Panc1 (cell line): ENCODE measurements around the gene KIAA0930. TPM values are rescaled to one million over a fixed set of nuclear protein-coding genes. Genes with fewer than 3 reads are reported as not detected.

ENCODE experiments used
- ATAC-seq: fragments of 200-7000 bp; cut with Tn5 transposase; 2 replicates; pipeline ENCODE4 v1.9.1; 2020; ENCODE audit warnings: mild to moderate bottlenecking, moderate library complexity
- BruUV-seq: library from RNA; stranded (reverse); fragments of 400-500 nt; replicated peaks from 2 replicates; lab custom pipeline; 2021; lab: Mats Ljungman, UMichigan
- CTCF ChIA-PET: fragments of 300-600 bp; sonication (Branson Sonifier 250); formaldehyde crosslinking; loops from one replicate; lab custom pipeline; 2022; ENCODE audit warnings: antibody characterized with exemption; lab: Charles Lee
- POLR2A ChIA-PET: fragments of 300-600 bp; sonication (Branson Sonifier 250); formaldehyde crosslinking; loops from one replicate; lab custom pipeline; 2022; ENCODE audit warnings: antibody characterized with exemption; lab: Charles Lee
- DNase-seq: peaks from one replicate; pipeline ENCODE4 v3.0.0-alpha.2; 2010; ENCODE audit warnings: low read depth, low spot score
- H3K27ac ChIP-seq: 2 replicates; pipeline ENCODE4 v1.5.1; 2011; ENCODE audit warnings: mild to moderate bottlenecking, low read length, inconsistent platforms
- H3K27me3 ChIP-seq: fragments of 200-500 bp; sonication (Bioruptor generic); 2 replicates; pipeline ENCODE4 v1.6.0; 2014; ENCODE audit warnings: low read length, inconsistent platforms; ENCODE audit not compliant: control insufficient read depth, insufficient read depth
- H3K36me3 ChIP-seq: fragments of 200-500 bp; sonication (Bioruptor generic); 2 replicates; pipeline ENCODE4 v1.5.1; 2014; ENCODE audit warnings: inconsistent platforms, mild to moderate bottlenecking, low read length, moderate library complexity; ENCODE audit not compliant: control insufficient read depth, insufficient read depth
- H3K4me1 ChIP-seq: 2 replicates; pipeline ENCODE4 v1.5.1; 2011; ENCODE audit warnings: inconsistent platforms, mild to moderate bottlenecking, low read length, moderate library complexity; ENCODE audit not compliant: control insufficient read depth, insufficient read depth
- H3K4me3 ChIP-seq, 2 experiments: 2 replicates each; pipeline ENCODE4 v1.5.1; 2011 to 2012; ENCODE audit warnings: low read depth in 2 of 2, low read length in 2 of 2, mild to moderate bottlenecking in 2 of 2, inconsistent platforms in 1 of 2, moderate library complexity in 1 of 2
- H3K9me3 ChIP-seq: fragments of 200-500 bp; sonication (Bioruptor generic); 2 replicates; pipeline ENCODE4 v1.5.1; 2014; ENCODE audit warnings: low read depth, mild to moderate bottlenecking, inconsistent platforms, low read length, moderate library complexity; ENCODE audit not compliant: control insufficient read depth, insufficient read depth
- CTCF ChIP-seq: fragments of 450-650 bp; IDR thresholded peaks from 2 replicates; pipeline ENCODE4 v1.5.1; 2017; ENCODE audit warnings: mild to moderate bottlenecking
- POLR2AphosphoS5 ChIP-seq: IDR thresholded peaks from 2 replicates; pipeline ENCODE4 v1.6.1; 2012; ENCODE audit warnings: mild to moderate bottlenecking, low read depth, low read length, moderate library complexity
- REST ChIP-seq, 2 experiments: IDR thresholded peaks; 2 replicates each; pipeline ENCODE4 v1.6.1; 2011 to 2012; ENCODE audit warnings: low read depth in 2 of 2, control low read depth in 1 of 2, low read length in 1 of 2, mild to moderate bottlenecking in 1 of 2, moderate library complexity in 1 of 2; ENCODE audit not compliant: insufficient read depth in 1 of 2
- SIN3A ChIP-seq: IDR thresholded peaks from 2 replicates; pipeline ENCODE4 v1.6.1; 2012; ENCODE audit warnings: low read depth, mild to moderate bottlenecking, low read length, moderate library complexity, borderline replicate concordance; ENCODE audit not compliant: insufficient read depth
- TCF7L2 ChIP-seq: IDR thresholded peaks from 2 replicates; pipeline ENCODE4 v1.6.1; 2011; ENCODE audit warnings: mild to moderate bottlenecking, low read depth, low read length, inconsistent platforms
- in situ Hi-C: cut with HindIII; loops from 2 replicates; pipeline ENCODE4 v1.10.0; 2016; ENCODE audit warnings: low sequenced_read_pairs, low pct_unique_long_range_greater_than_20kb
- intact Hi-C: fragments of 100-400 bp; cut with micrococcal nuclease; formaldehyde crosslinking; loops from one replicate; pipeline ENCODE4 v1.10.0; 2022; ENCODE audit not compliant: unreplicated experiment
- total RNA-seq: library from RNA; stranded (reverse); gene quantifications from one replicate; pipeline ENCODE4 v1.2.1, GENCODE V29; 2021; ENCODE audit not compliant: unreplicated experiment

The KIAA0930 gene
- total RNA-seq, 1 experiment from 2014 or later = 42.5 TPM

GRCh38 chr22:45205276-45205925 lies 35.3 kb downstream of the KIAA0930 start:
- no peak for DNase-seq
- ChIA-PET CTCF (no interaction called here), POLR2A (no interaction called here)
- TF ChIP-seq REST (IDR thresholded peaks at IDR 0.05; ENCODE audit: insufficient read depth in 1 of 2, low read depth in 2 of 2, low read length in 1 of 2) = no peak
- TF ChIP-seq TCF7L2 = no peak
- no peak for TF ChIP-seq POLR2AphosphoS5
- no peak for TF ChIP-seq SIN3A
- TF ChIP-seq CTCF = no peak
- intact Hi-C loops (no loop called here), in situ Hi-C loops (no loop called here)
- BruUV-seq = no TSS peak
- H3K4me3 ChIP-seq = no peak overlapping the region
- no peak overlapping the region for H3K27ac ChIP-seq
- H3K27me3 ChIP-seq = no peaks in the 10 kb centered on the region
- no peaks in the 10 kb centered on the region for H3K9me3 ChIP-seq
- ATAC-seq = no peak
- H3K4me1 ChIP-seq = peaks cover 9% of the 10 kb centered on the region
- H3K36me3 ChIP-seq = no peaks in the 10 kb centered on the region

- ATAC-seq (no peak), DNase-seq (no peak)
- TF ChIP-seq SIN3A (no peak), TCF7L2 (no peak), POLR2AphosphoS5 (no peak), CTCF (no peak), REST (IDR thresholded peaks at IDR 0.05; ENCODE audit: insufficient read depth in 1 of 2, low read depth in 2 of 2, low read length in 1 of 2) (no peak)
- H3K4me1 ChIP-seq = peaks cover 9% of the 10 kb centered on the region
- no peaks in the 10 kb centered on the region for H3K36me3 ChIP-seq
- H3K27me3 ChIP-seq = no peaks in the 10 kb centered on the region
- POLR2A ChIA-PET = no interaction called here
- intact Hi-C loops (no loop called here), in situ Hi-C loops (no loop called here)
- CTCF ChIA-PET = no interaction called here
- no peaks in the 10 kb centered on the region for H3K9me3 ChIP-seq
- H3K27ac ChIP-seq = no peak overlapping the region
- H3K4me3 ChIP-seq = no peak overlapping the region
- BruUV-seq = no TSS peak
Measured at GRCh38 chr22:45204819-45205218, 35.9 kb downstream of the KIAA0930 start.
